Right lobe of liver (tissue), 6 donors: ENCODE results near the gene C19orf38. TPM values are rescaled to one million over a fixed set of nuclear protein-coding genes. Genes with fewer than 3 reads are reported as not detected.

Experiments
- ATAC-seq, 4 donors: fragments of 200-7000 bp; cut with Tn5 transposase; one replicate each; pipeline ENCODE4 v1.9.1; 2020; ENCODE audit warnings: mild to moderate bottlenecking in 4 of 4, moderate library complexity in 4 of 4
- DNase-seq, 3 donors: peaks; one replicate each; pipeline ENCODE4 v3.0.0-alpha.2; 2020
- H3K27ac ChIP-seq, 3 donors: fragments of 200-600 bp; one replicate each; pipeline ENCODE4 v1.8.0; 2022
- H3K27me3 ChIP-seq, 2 donors: fragments of 200-600 bp; one replicate each; pipeline ENCODE4 v1.8.0; 2022
- H3K36me3 ChIP-seq, 4 donors: fragments of 200-600 bp; sonication (generic) in 1 of 4; one replicate each; pipeline versions ENCODE4 v1.5.1 to v1.8.0; 2017 to 2022; ENCODE audit warnings: control low read depth in 1 of 4
- H3K4me1 ChIP-seq, 4 donors: fragments of 200-600 bp; sonication (generic) in 1 of 4; one replicate each; pipeline versions ENCODE4 v1.5.1 to v1.8.0; 2017 to 2022; ENCODE audit warnings: control low read depth in 1 of 4
- H3K4me3 ChIP-seq, 3 donors: fragments of 200-600 bp; one replicate each; pipeline ENCODE4 v1.8.0; 2022
- H3K9me3 ChIP-seq, 4 donors: fragments of 200-600 bp; sonication (generic) in 1 of 4; one replicate each; pipeline versions ENCODE4 v1.5.1 to v1.8.0; 2017 to 2022; ENCODE audit warnings: control low read depth in 1 of 4
- POLR2A ChIP-seq: fragments of 450-650 bp; IDR thresholded peaks from one replicate; pipeline ENCODE4 v1.6.1; 2017; ENCODE audit warnings: antibody characterized with exemption, mild to moderate bottlenecking
- WGBS: methylation state at CpG from one replicate; pipeline ENCODE4 v1.1.6; 2018; ENCODE audit warnings: low coverage, low lambda C conversion rate; ENCODE audit not compliant: insufficient coverage; ENCODE audit errors: missing lambda C conversion rate; 5-methylcytosine and 5-hydroxymethylcytosine counted together
- intact Hi-C, 2 donors: fragments of 100-400 bp; cut with DNase I; formaldehyde crosslinking; loops; one replicate each; pipeline versions ENCODE4 v1.11.2 to v1.14.1; 2022
- total RNA-seq, 6 experiments: library from RNA; depleted of rRNA in 2 of 6; stranded (reverse); fragments of >200 nt in 2 of 6; fragmentation: NEBNext Ultra II Directional in 3 of 6; extraction: Animal tissue kit (Norgen Biotek cat#: 25700) in 3 of 6; gene quantifications; one replicate each; pipeline versions ENCODE4 v1.1.0 to v1.2.4, GENCODE V29; 2016 to 2023
- TF ChIP-seq, protein P1 (sequence below), 4 donors: fragments of 200-600 bp in 3 of 4; fragments of 450-650 bp in 1 of 4; IDR thresholded peaks; one replicate each; pipeline versions ENCODE4 v1.5.1 to v1.8.0; 2016 to 2022; ENCODE audit warnings: antibody characterized with exemption in 4 of 4, mild to moderate bottlenecking in 2 of 4
- donor health status: DM: no; HTN: yes; CAD: no.
- donor health status: DM: no; HTN: no; CAD: no.
- donor health status: DM: no; HTN: no; CAD: no.
- donor health status: DM: no; HTN: yes; CAD: no.
- donor health status: DM: no; HTN: yes; CAD: no.

Gene C19orf38
- total RNA-seq, 6 experiments from 2014 or later = 0.58 to 2.7 (median 1.4) TPM

DNA sequence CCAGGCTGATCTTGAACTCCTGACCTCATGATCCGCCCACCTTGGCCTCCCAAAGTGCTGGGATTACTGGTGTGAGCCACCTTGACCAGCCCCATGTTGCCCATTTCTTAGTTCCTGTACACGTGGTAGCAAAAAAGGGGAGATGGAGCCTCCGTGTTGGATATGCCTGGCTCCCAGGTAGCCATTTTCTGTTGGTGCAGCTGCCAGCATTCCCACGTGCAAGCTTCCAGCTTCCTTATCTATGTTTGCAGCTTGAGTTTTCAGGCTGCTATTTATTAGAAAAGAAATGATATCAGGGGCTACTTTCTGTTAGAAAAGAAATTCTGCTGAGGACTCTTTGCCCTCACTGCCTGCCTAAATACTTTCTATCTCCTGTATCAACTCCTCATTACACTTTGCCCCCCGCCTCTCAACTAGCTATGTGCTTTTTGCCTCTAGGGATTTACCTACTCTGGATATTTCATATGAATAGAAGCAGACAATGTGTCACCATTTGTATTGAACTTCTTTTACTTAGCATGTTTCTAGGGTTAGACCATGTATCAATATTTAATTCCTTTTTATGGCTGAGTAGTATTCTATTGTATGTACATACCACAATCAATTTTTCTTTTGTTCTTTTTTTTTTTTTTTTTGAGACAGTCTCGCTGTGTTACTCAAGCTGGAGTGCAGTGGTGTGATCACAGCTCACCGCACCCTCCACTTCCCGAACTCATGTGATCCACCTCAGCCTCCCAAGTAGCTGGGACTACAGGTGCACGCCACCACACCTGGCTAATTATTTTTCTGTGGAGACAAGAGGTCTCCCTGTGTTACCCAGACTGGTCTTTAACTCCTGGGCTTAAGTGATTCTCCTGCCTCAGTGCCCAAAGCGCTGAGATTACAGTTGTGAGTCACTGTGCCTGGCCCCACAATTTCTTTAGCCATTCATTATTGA is 8.8 kb upstream of the C19orf38 start:
- no peak overlapping the region for H3K27ac ChIP-seq
- ATAC-seq = no peak
- no peak for DNase-seq
- no peaks in the 10 kb centered on the region for H3K9me3 ChIP-seq
- no peaks in the 10 kb centered on the region for H3K27me3 ChIP-seq
- H3K4me1 ChIP-seq = peaks cover 0 to 6% (median 2%) of the 10 kb centered on the region in 4 donors
- intact Hi-C loops = no loop called here
- TF ChIP-seq POLR2A = no peak
- TF ChIP-seq, protein P1, sequence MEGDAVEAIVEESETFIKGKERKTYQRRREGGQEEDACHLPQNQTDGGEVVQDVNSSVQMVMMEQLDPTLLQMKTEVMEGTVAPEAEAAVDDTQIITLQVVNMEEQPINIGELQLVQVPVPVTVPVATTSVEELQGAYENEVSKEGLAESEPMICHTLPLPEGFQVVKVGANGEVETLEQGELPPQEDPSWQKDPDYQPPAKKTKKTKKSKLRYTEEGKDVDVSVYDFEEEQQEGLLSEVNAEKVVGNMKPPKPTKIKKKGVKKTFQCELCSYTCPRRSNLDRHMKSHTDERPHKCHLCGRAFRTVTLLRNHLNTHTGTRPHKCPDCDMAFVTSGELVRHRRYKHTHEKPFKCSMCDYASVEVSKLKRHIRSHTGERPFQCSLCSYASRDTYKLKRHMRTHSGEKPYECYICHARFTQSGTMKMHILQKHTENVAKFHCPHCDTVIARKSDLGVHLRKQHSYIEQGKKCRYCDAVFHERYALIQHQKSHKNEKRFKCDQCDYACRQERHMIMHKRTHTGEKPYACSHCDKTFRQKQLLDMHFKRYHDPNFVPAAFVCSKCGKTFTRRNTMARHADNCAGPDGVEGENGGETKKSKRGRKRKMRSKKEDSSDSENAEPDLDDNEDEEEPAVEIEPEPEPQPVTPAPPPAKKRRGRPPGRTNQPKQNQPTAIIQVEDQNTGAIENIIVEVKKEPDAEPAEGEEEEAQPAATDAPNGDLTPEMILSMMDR (IDR thresholded peaks at IDR 0.05) = no peak
- H3K36me3 ChIP-seq = no peaks in the 10 kb centered on the region
- 73% methylated on average over 7 of the region's 10 CpGs for WGBS
- H3K4me3 ChIP-seq = no peak overlapping the region

DNA sequence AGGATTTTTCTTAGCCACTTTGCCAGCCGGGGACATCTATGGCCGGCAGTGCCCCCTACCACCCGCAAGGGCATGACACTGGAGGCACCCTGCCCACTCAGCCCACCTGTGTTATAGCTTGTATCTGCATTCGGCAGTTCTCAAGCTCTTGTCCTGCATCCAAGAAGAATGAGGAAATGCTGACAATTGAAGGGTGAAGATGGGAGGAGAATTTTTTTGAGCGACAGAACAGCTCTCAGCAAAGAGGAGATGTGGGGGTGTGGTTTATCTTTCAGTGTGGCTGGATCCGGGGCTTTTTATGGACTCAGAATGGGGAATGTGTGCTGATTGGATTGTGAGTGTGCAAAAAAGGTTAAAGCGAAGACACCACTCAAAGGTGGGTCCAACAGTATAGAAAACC is 5.4 kb upstream of the C19orf38 start:
- Histone ChIP-seq H3K4me3 (no peak overlapping the region), H3K4me1 (no peaks in the 10 kb centered on the region), H3K27me3 (no peaks in the 10 kb centered on the region), H3K36me3 (no peaks in the 10 kb centered on the region), H3K27ac (no peak overlapping the region), H3K9me3 (no peaks in the 10 kb centered on the region)
- ATAC-seq (no peak), DNase-seq (no peak)
- no peak for TF ChIP-seq POLR2A
- TF ChIP-seq, protein P1 (IDR thresholded peaks at IDR 0.05) = no peak
- 81% methylated on average over 5 of the region's 7 CpGs for WGBS
- intact Hi-C loops = no loop called here

DNA sequence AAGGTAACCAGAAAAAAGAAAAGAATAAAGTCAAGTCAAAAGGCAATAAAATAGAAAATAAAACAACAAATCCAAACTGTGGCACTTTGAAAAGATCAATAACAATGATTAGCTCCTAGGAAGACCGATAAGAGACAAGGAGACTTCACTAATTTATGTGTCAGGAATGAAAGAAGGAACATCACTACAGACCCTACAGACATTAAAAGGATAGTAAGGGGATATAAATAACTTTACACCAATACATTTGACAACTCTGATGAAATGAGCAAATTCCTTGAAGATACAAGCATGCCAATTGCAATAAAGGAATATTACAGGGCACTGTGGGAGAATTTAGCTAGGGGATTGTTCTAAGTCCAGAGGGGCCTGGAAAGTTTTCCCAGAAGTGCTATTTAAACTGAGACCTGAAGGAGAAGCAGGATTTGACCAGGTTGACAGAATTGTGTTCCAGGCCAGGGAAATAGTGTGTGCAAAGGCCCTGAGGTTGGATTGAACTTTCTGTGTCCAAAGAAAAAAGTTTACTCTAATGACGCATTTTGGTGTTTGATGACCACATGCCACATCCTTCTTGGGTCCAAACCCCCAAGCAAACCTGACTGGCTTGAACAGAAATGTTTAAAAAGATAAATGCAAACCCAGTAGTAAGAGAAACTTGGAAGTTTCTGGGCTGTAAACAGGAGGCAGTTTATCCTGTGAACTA is 1.6 kb upstream of the C19orf38 start:
- intact Hi-C loops = no loop called here
- H3K4me3 ChIP-seq = no peak overlapping the region
- no peaks in the 10 kb centered on the region for H3K4me1 ChIP-seq
- WGBS = 67% methylated on average over 2 of the region's 2 CpGs
- no peak overlapping the region for H3K27ac ChIP-seq
- TF ChIP-seq, protein P1 (IDR thresholded peaks at IDR 0.05) = no peak
- no peak for TF ChIP-seq POLR2A
- no peaks in the 10 kb centered on the region for H3K36me3 ChIP-seq
- H3K27me3 ChIP-seq = no peaks in the 10 kb centered on the region
- no peaks in the 10 kb centered on the region for H3K9me3 ChIP-seq
- no peak for ATAC-seq
- DNase-seq = no peak

DNA sequence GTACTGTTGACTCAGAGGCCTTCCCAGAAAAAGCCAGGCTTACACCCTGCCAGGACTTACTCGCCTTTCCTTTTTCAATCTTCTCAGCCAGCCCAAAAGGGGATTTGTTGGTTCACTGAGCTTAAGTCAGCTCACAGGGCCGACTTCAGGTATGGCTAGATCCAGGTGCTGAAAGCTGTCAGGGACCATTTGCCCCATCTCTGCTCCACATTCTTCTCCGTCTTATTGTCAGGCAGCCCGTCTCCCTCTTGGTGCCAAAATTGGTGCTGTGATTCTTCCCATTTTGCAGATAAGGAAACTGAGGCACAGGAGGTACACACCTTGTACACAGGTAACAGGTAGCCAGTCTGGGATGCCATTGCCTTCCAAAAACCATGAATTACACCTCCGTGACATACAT is 2.4 kb downstream of the C19orf38 start:
- intact Hi-C loops = no loop called here

More for the DNA sequence above, 2.4 kb downstream of the C19orf38 start:
- Histone ChIP-seq H3K27me3 (no peaks in the 10 kb centered on the region), H3K9me3 (no peaks in the 10 kb centered on the region), H3K27ac (no peak overlapping the region), H3K36me3 (no peaks in the 10 kb centered on the region), H3K4me1 (no peaks in the 10 kb centered on the region), H3K4me3 (no peak overlapping the region)
- TF ChIP-seq, protein P1 (IDR thresholded peaks at IDR 0.05) = no peak
- no peak for TF ChIP-seq POLR2A
- WGBS = 58% methylated on average over 3 of the region's 5 CpGs
- DNase-seq (no peak), ATAC-seq (no peak)
